GM20000 (cell line): ENCODE data around the gene TGM5.

Source experiments
- DNase-seq: peaks from one replicate; pipeline ENCODE4 v3.0.0; 2012; ENCODE audit warnings: low spot score
- CTCF ChIP-seq: IDR thresholded peaks from 2 replicates; pipeline ENCODE4 v1.5.1; 2012; ENCODE audit warnings: mild to moderate bottlenecking, control low read depth; ENCODE audit errors: extremely low read depth, missing control alignments

Gene TGM5

DNA sequence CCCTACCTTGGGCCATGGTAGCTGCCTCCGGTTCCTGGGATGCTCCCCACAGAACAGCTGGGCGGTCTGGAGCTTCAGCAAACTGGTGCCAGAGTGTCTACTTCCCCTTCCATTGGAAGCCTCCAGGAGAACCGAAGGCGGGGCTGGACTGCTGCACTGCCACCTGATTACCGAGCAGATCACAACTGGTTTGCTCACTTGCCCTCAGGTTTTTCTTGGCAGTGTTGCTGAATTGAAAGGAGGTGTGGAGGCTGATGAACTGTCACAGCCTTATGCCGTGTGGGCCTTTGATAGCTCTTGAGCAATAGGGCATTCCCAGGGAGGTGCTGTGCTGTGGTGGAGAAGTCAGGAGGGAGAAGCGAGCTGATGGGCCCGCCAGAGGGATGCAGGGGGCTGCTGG is at the start of gene TGM5:
Gene TGM5 (minus strand): TSS at position 95 of the 400 bp plus-strand sequence. CDS start 79 bp downstream, at position 16.
- no peak for TF ChIP-seq CTCF
- DNase-seq, result no peak

- TF ChIP-seq CTCF, result no peak
These were observed 47.4 kb upstream of the TGM5 start for GRCh38 chr15:43314171-43314570.

GRCh38 chr15:43312378-43312777 is 45.6 kb upstream of the TGM5 start:
- DNase-seq, result no peak
- TF ChIP-seq CTCF, result no peak

More at GRCh38 chr15:43314171-43314570, 47.4 kb upstream of the TGM5 start:
- DNase-seq, result no peak

- no peak for TF ChIP-seq CTCF
- DNase-seq, result no peak
These were observed 35.6 kb upstream of the TGM5 start, which contains the start of gene TGM7 for GRCh38 chr15:43302205-43302817. Gene TGM7 (minus strand): TSS chr15:43302255.

- no peak for DNase-seq
- no peak for TF ChIP-seq CTCF
These were observed 33.2 kb upstream of the TGM5 start for GRCh38 chr15:43299884-43300283.

- TF ChIP-seq CTCF, result no peak
- DNase-seq, result no peak
These were observed 32.7 kb upstream of the TGM5 start for GRCh38 chr15:43299411-43299810.

- no peak for DNase-seq
- TF ChIP-seq CTCF, result no peak
These were observed 27.5 kb upstream of the TGM5 start for GRCh38 chr15:43294091-43294706.
